Astrocyte of the cerebellum (primary cell): ENCODE results near the gene COMMD7.
A peak's percentile ranks its signal among the peaks of the same experiment; 100 is the strongest.

ENCODE experiments used
- DNase-seq: peaks from one replicate; pipeline ENCODE4 v3.0.0-alpha.2; 2011; ENCODE audit warnings: low read depth
- H3K4me3 ChIP-seq: 2 replicates; pipeline ENCODE4 v1.5.1; 2011; ENCODE audit warnings: mild to moderate bottlenecking, low read depth, low read length, moderate library complexity
- CTCF ChIP-seq: IDR thresholded peaks from 2 replicates; pipeline ENCODE4 v1.5.1; 2012; ENCODE audit warnings: low read length, low read depth, moderate library complexity, mild to moderate bottlenecking; ENCODE audit errors: missing control alignments
- in situ Hi-C: cut with HindIII; loops from 2 replicates; pipeline ENCODE4 v1.10.0; 2017; ENCODE audit warnings: low sequenced_read_pairs

Gene COMMD7

GRCh38 chr20:32743237-32744112 lies at the start of gene COMMD7:
TSS of gene COMMD7 (minus strand) at chr20:32743467. CDS start at chr20:32743391, 76 bp downstream.
- DNase-seq = no peak
- H3K4me3 ChIP-seq = peak within 1 kb of the TSS; percentile 77
- in situ Hi-C loops = no loop called here
- no peak for TF ChIP-seq CTCF

GRCh38 chr20:32792731-32793458 lies 49.6 kb upstream of the COMMD7 start:
- no peak for TF ChIP-seq CTCF
- in situ Hi-C loops = no loop called here
- DNase-seq = no peak
- no peak overlapping the region for H3K4me3 ChIP-seq

DNA sequence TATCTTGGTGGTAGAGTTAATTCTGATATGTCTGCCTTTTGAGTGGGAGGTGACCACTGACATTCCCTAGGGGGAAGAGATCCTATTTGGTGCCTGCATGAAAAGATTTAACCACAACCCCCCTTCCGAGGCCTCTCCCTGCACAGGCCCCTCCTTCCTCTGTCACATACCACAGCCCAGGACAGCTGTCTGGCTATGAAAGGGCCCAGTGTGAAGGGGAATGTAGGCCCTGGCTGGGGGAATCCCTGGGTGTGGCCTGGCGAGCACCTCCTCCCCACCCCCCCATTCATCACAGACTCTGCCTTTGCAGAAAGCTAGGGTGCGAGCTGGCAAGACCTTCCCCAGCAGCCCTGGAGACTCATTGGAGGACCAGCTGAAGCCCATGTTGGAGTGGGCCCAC lies 49.0 kb upstream of the COMMD7 start:
- in situ Hi-C loops = no loop called here
- DNase-seq = no peak
- no peak overlapping the region for H3K4me3 ChIP-seq
- TF ChIP-seq CTCF = no peak

DNA sequence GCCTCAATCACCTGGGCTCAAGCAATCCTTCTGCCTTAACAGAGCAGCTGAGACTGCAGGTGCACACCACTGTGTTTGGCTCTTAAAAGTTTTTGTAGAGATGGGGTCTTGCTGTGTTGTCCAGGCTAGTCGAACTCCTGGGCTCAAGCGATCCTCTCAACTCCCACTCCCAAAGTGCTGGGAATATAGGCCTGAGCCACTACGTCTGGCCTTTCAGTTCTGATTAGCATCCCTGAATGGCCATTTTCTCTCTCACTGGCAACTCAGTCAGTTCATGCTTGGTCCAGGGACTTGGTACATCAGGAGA lies 47.4 kb upstream of the COMMD7 start:
- no peak for TF ChIP-seq CTCF
- in situ Hi-C loops = no loop called here
- DNase-seq = no peak

DNA sequence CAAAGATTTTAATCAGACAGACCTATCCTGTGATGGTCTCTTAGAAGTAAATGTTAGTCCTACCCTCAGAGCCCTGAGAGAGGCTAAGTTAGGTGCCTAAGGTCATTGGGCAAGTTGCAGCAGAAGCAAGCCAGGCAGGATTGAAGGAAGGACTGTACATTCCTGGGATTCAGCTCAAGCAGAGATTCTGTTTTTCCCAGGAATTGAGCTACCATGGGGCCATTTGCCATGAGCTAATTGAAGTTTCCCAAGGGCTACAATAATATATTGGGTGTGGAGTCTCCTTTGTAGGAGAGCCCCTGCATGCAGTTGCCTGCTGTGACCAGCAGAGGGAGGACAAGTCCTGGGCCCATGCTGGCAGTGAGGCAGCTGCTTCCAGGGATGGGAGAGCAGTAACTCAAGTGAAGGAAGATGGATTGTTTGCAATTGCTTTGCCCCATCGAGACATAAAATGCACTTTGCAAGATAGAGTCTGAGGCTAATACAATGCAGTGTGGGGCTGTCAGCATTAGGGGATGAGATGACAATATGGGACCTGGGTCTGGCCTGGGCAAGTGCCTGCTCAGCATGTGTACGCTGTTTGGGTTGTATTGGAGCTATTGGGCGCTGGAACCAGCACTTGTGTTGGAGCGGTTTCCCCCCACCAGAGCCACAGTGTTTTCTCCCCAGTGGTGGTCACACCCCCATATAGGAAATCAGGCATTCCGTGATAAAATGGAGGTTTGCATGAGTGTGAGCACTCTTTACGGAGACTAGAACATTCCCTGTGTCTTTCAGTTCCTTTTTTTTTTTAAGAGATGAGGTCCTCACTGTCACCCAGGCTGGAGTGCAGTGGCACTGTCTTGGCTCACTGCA lies 46.9 kb upstream of the COMMD7 start:
- in situ Hi-C loops = loop anchor here (10.0 kb wide), 1 partner anchor 275 kb away; no protein-coding TSS in a partner anchor
- no peak overlapping the region for H3K4me3 ChIP-seq
- TF ChIP-seq CTCF = peak; percentile 100

More for the DNA sequence above, 47.4 kb upstream of the COMMD7 start:
- no peak overlapping the region for H3K4me3 ChIP-seq

DNA sequence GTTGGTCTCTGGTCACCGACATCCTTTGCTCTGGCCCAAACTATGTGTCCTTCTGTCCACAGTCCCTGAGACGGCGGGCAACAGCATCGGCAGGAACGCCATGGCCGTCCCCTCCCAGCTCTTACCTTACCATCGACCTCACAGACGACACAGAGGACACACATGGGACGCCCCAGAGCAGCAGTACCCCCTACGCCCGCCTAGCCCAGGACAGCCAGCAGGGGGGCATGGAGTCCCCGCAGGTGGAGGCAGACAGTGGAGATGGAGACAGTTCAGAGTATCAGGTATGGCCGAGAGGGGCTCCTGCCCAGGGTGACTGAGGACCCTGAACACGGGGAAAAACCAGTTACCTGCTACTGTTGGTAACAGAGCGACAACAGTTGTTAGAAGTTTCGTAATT lies 43.9 kb upstream of the COMMD7 start:
- DNase-seq = no peak
- TF ChIP-seq CTCF = no peak
- in situ Hi-C loops = loop anchor here (10.0 kb wide), 1 partner anchor 272 kb away; no protein-coding TSS in a partner anchor
- H3K4me3 ChIP-seq = no peak overlapping the region

More for the DNA sequence above, 46.9 kb upstream of the COMMD7 start:
- DNase-seq = peak; percentile 54
